Immature natural killer cell (primary cell): Measurements from ENCODE around the gene MACROD2. TPM values are rescaled to one million over a fixed set of nuclear protein-coding genes. Genes with fewer than 3 reads are reported as not detected.

Source experiments
- DNase-seq, 3 donors: peaks; one replicate each; pipeline ENCODE4 v3.0.0; 2022; ENCODE audit warnings: mixed read lengths in 1 of 3
- H3K27ac Mint-ChIP-seq, 6 donors: one replicate each; pipeline ENCODE4 v1.8.0; 2020; ENCODE audit warnings: mixed read lengths in 6 of 6, mild to moderate bottlenecking in 5 of 6, inconsistent platforms in 4 of 6, moderate library complexity in 3 of 6
- H3K27me3 Mint-ChIP-seq, 3 donors: one replicate each; pipeline ENCODE4 v1.8.0; 2020 to 2021; ENCODE audit warnings: low read depth in 3 of 3, mild to moderate bottlenecking in 3 of 3, mixed read lengths in 3 of 3, moderate library complexity in 3 of 3, inconsistent platforms in 1 of 3
- H3K36me3 Mint-ChIP-seq, 3 donors: one replicate each; pipeline ENCODE4 v1.8.0; 2020; ENCODE audit warnings: mixed read lengths in 3 of 3, inconsistent platforms in 2 of 3, mild to moderate bottlenecking in 2 of 3
- H3K4me1 Mint-ChIP-seq, 2 donors: one replicate each; pipeline ENCODE4 v1.8.0; 2020; ENCODE audit warnings: inconsistent platforms in 2 of 2, mild to moderate bottlenecking in 2 of 2, mixed read lengths in 2 of 2, moderate library complexity in 1 of 2
- H3K4me3 Mint-ChIP-seq, 5 donors: one replicate each; pipeline ENCODE4 v1.8.0; 2020; ENCODE audit warnings: mild to moderate bottlenecking in 5 of 5, mixed read lengths in 5 of 5, inconsistent platforms in 3 of 5, moderate library complexity in 3 of 5
- H3K9me3 Mint-ChIP-seq, 6 donors: one replicate each; pipeline ENCODE4 v1.8.0; 2020; ENCODE audit warnings: mild to moderate bottlenecking in 6 of 6, mixed read lengths in 6 of 6, inconsistent platforms in 4 of 6, moderate library complexity in 3 of 6
- polyA plus RNA-seq, 3 donors: library from polyadenylated mRNA; unstranded; fragments of 300-500 nt; fragmentation: Illumina TruSeq; gene quantifications; one replicate each; pipeline ENCODE4 v1.2.3, GENCODE V29; 2021

Gene MACROD2
- polyA plus RNA-seq, 3 donors from 2014 or later, result not detected

- no peak overlapping the region for H3K27ac Mint-ChIP-seq
- H3K4me3 Mint-ChIP-seq, result no peak overlapping the region
- no peaks in the 10 kb centered on the region for H3K36me3 Mint-ChIP-seq
- DNase-seq, result no peak
- H3K9me3 Mint-ChIP-seq, result peaks cover 11 to 56% (median 22%) of the 10 kb centered on the region in 6 donors
- H3K4me1 Mint-ChIP-seq, result no peaks in the 10 kb centered on the region
- peaks cover 0 to 4% (median 2%) of the 10 kb centered on the region in 3 donors for H3K27me3 Mint-ChIP-seq
Measured at GRCh38 chr20:14521016-14521415, 525.7 kb downstream of the MACROD2 start.

GRCh38 chr20:14521436-14521835, 526.1 kb downstream of the MACROD2 start:
- Mint-ChIP-seq H3K36me3 (no peaks in the 10 kb centered on the region), H3K4me3 (no peak overlapping the region), H3K27me3 (peaks cover 0 to 4% (median 2%) of the 10 kb centered on the region in 3 donors), H3K27ac (no peak overlapping the region), H3K4me1 (no peaks in the 10 kb centered on the region), H3K9me3 (peaks cover 11 to 53% (median 22%) of the 10 kb centered on the region in 6 donors)
- no peak for DNase-seq

- no peaks in the 10 kb centered on the region for H3K36me3 Mint-ChIP-seq
- H3K9me3 Mint-ChIP-seq, result peaks cover 14 to 53% (median 18%) of the 10 kb centered on the region in 6 donors
- no peak overlapping the region for H3K27ac Mint-ChIP-seq
- no peaks in the 10 kb centered on the region for H3K4me1 Mint-ChIP-seq
- no peak overlapping the region for H3K4me3 Mint-ChIP-seq
- peaks cover 0 to 4% (median 2%) of the 10 kb centered on the region in 3 donors for H3K27me3 Mint-ChIP-seq
- no peak for DNase-seq
Measured at GRCh38 chr20:14522595-14522994, 527.3 kb downstream of the MACROD2 start.

GRCh38 chr20:14523090-14523489, 527.8 kb downstream of the MACROD2 start:
- H3K4me1 Mint-ChIP-seq, result no peaks in the 10 kb centered on the region
- H3K36me3 Mint-ChIP-seq, result no peaks in the 10 kb centered on the region
- no peak overlapping the region for H3K27ac Mint-ChIP-seq
- DNase-seq, result no peak
- H3K4me3 Mint-ChIP-seq, result no peak overlapping the region
- peaks cover 14 to 52% (median 19%) of the 10 kb centered on the region in 6 donors for H3K9me3 Mint-ChIP-seq
- H3K27me3 Mint-ChIP-seq, result peaks cover 0 to 4% (median 2%) of the 10 kb centered on the region in 3 donors

DNA sequence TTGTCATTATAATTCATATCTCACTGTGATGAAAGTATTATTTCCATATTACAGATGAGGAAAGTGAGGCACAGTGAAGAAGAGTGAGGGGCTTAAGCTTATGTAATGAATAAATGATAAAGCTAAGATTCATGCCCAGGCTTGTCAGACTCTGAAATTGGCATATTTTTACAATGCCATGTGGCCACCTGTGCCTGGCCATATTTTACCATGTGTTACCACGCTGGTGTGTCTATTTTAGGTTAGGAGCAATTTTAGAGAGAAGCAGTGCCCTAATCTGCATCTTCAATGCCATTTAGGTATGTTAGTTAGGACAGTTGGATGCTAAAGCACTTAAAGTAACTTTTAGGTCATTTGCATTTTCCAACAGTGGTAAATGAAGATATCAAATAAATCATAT, 530.1 kb downstream of the MACROD2 start:
- no peak for DNase-seq
- Mint-ChIP-seq H3K4me3 (no peak overlapping the region), H3K27ac (no peak overlapping the region), H3K27me3 (peaks cover 0 to 4% (median 4%) of the 10 kb centered on the region in 3 donors), H3K36me3 (no peaks in the 10 kb centered on the region), H3K4me1 (no peaks in the 10 kb centered on the region), H3K9me3 (peaks cover 13 to 68% (median 24%) of the 10 kb centered on the region in 6 donors)

- Mint-ChIP-seq H3K4me1 (no peaks in the 10 kb centered on the region), H3K9me3 (peaks cover 9 to 79% (median 24%) of the 10 kb centered on the region in 6 donors), H3K27ac (no peak overlapping the region), H3K4me3 (no peak overlapping the region), H3K36me3 (no peaks in the 10 kb centered on the region), H3K27me3 (peaks cover 0 to 4% (median 4%) of the 10 kb centered on the region in 3 donors)
- no peak for DNase-seq
Measured at GRCh38 chr20:14526891-14527290, 531.6 kb downstream of the MACROD2 start.

DNA sequence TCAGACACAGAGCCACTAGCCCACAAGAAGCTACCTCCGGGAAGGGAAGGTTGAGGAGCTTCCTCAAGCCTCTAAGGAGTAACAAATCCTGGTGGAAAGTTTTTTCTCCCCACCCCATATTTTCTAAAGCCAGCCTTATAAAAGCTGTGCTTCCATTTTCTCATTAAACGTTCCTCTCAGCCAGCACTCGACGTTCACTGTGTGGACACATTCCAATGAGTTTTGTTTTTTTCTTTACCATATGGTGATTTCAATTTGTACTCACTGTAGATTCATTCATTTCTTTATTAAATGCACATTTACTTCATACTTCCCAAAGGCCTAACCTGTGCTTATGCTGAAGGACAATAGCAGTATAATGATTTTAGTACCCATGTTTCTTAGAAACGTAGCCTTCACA, 536.5 kb downstream of the MACROD2 start:
- H3K27ac Mint-ChIP-seq, result no peak overlapping the region
- H3K4me1 Mint-ChIP-seq, result no peaks in the 10 kb centered on the region
- peaks cover 0 to 2% (median 0%) of the 10 kb centered on the region in 3 donors for H3K27me3 Mint-ChIP-seq
- H3K36me3 Mint-ChIP-seq, result no peaks in the 10 kb centered on the region
- H3K4me3 Mint-ChIP-seq, result no peak overlapping the region
- no peak for DNase-seq
- peaks cover 4 to 65% (median 19%) of the 10 kb centered on the region in 6 donors for H3K9me3 Mint-ChIP-seq

DNA sequence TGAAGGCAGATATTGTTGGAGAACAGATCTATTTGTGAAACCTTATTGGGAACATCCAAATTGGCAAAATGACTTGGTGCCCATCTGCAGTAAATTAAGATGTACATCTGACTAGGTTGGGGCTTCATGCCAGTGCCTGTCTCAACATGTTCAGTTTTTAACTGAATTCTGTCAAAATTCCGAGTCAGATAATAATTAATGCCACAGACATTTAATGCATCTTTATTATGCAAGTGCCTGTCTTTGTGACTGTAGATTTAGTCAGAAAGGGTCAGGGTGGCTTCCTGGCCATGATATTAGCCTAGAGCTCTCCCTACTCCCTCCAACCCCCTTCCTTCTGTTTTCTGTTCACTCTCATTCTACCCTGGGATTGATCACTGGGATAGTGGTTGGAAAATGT, 541.4 kb downstream of the MACROD2 start:
- Mint-ChIP-seq H3K27me3 (no peaks in the 10 kb centered on the region), H3K9me3 (peaks cover 8 to 59% (median 25%) of the 10 kb centered on the region in 6 donors), H3K27ac (no peak overlapping the region), H3K4me1 (no peaks in the 10 kb centered on the region), H3K36me3 (peaks cover 0 to 5% (median 0%) of the 10 kb centered on the region in 3 donors), H3K4me3 (no peak overlapping the region)
- no peak for DNase-seq

- Mint-ChIP-seq H3K36me3 (peaks cover 0 to 5% (median 0%) of the 10 kb centered on the region in 3 donors), H3K4me1 (no peaks in the 10 kb centered on the region), H3K27me3 (no peaks in the 10 kb centered on the region), H3K9me3 (peaks cover 8 to 58% (median 23%) of the 10 kb centered on the region in 6 donors), H3K4me3 (no peak overlapping the region), H3K27ac (no peak overlapping the region)
- DNase-seq, result no peak
Measured at GRCh38 chr20:14538433-14538832, 543.1 kb downstream of the MACROD2 start.

- Mint-ChIP-seq H3K4me3 (no peak overlapping the region), H3K27ac (no peak overlapping the region), H3K36me3 (peaks cover 0 to 13% (median 0%) of the 10 kb centered on the region in 3 donors), H3K4me1 (no peaks in the 10 kb centered on the region), H3K27me3 (no peaks in the 10 kb centered on the region), H3K9me3 (peaks cover 8 to 54% (median 17%) of the 10 kb centered on the region in 6 donors)
- DNase-seq, result no peak
Measured at GRCh38 chr20:14543040-14543439, 547.7 kb downstream of the MACROD2 start.

DNA sequence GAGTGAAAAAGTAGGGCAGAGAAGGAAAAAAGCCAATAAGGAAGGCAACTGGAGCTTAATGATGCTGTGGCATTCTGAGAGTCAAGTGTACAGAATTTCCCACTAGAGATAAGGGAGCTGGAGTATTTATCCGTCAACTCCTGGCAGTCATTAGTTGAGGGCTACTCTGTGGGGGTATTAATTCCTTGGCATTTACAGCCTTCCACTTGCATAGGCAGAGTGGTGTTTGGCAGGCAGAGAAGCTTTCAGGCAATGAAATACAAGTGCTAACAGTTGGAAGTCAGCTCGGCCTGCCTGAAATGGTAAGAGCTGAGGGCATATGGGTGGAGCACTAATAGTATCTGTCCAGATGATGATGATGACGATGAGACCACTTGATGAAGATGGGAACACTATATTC, 549.4 kb downstream of the MACROD2 start:
- peaks cover 0 to 7% (median 0%) of the 10 kb centered on the region in 3 donors for H3K36me3 Mint-ChIP-seq
- peaks cover 4 to 54% (median 15%) of the 10 kb centered on the region in 6 donors for H3K9me3 Mint-ChIP-seq
- no peak overlapping the region for H3K27ac Mint-ChIP-seq
- H3K4me1 Mint-ChIP-seq, result no peaks in the 10 kb centered on the region
- no peak for DNase-seq
- no peak overlapping the region for H3K4me3 Mint-ChIP-seq
- H3K27me3 Mint-ChIP-seq, result no peaks in the 10 kb centered on the region

DNA sequence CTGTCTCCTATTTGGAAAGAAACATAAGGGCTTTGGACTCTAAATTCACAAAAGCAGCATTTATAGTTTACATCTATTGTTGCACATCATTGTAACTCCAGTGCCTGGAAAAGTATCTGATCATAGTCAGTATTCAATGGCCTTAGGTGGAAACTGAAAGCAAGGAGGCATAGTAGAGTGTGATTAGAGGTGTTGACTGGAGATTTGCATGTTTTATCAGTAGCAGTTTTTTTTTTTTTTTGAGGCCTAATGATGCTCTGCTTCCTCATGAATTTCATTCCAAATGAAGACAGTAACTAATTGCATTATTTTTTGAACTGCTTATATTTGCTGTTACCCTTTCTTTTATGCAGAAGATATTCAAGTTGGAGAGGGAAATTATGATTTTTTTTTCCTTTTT, 555.3 kb downstream of the MACROD2 start:
- Mint-ChIP-seq H3K4me1 (no peaks in the 10 kb centered on the region), H3K27me3 (no peaks in the 10 kb centered on the region), H3K4me3 (no peak overlapping the region), H3K27ac (no peak overlapping the region), H3K36me3 (no peaks in the 10 kb centered on the region), H3K9me3 (peaks cover 2 to 37% (median 14%) of the 10 kb centered on the region in 6 donors)
- no peak for DNase-seq

DNA sequence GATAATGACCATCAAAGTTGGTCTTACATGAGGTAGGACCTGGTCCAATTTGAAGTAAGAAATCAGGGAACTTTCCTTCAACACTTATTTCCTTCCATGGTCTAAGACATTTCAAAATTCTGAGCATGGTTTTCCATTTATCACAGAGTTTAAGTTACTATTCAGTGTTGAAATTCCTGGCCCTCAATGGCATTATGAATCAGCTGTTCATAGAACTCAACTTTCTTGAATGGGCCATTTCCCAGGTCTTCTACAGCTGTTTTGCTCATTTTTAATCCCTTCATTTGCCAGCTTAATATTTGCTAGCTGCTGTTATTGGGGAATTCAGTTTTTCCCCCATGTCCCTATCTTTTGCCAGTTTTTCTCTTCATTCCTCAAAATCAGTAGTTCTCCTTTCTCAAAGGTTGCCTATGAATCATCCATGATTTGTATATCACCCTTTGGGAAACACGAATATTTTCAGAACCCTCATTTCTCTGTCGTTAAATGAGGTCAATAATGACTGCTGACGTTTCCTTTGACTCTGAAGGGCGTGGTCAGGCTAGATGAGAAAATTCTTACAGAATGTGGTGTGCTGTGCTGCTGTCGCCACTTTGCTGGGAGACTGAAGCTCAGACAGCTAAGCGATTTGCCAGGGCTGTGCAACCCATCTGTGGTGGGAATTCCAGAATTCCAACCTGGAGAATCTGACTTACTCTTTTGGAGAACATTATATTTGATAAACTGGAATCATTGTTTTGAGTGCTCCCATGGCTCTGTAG, 558.6 kb downstream of the MACROD2 start:
- Mint-ChIP-seq H3K4me1 (no peaks in the 10 kb centered on the region), H3K4me3 (no peak overlapping the region), H3K36me3 (no peaks in the 10 kb centered on the region), H3K9me3 (peaks cover 3 to 26% (median 12%) of the 10 kb centered on the region in 6 donors), H3K27me3 (no peaks in the 10 kb centered on the region), H3K27ac (no peak overlapping the region)
- no peak for DNase-seq

DNA sequence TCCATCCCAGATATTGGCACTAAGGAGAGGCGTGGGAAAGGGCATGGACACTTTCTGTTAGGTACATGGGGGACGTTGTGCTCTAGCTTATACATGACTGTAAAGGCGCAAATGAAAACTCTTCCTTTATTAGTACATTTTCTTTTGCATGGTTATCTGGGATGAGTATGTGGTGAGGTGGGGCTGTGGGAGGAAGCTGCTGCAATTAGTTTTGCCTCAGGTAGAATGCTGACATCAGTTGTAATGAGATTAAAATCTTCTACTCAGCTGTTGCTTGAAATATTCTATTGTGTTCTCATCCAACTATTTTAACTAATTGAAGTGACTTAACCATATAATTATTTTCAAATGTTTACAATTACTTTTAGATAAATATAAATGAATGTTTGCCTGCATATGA, 560.4 kb downstream of the MACROD2 start:
- Mint-ChIP-seq H3K4me3 (no peak overlapping the region), H3K27me3 (no peaks in the 10 kb centered on the region), H3K9me3 (peaks cover 2 to 12% (median 5%) of the 10 kb centered on the region in 6 donors), H3K36me3 (no peaks in the 10 kb centered on the region), H3K27ac (no peak overlapping the region), H3K4me1 (no peaks in the 10 kb centered on the region)
- DNase-seq, result no peak
